IPS DF 6.9 (cell line): ENCODE data around the gene KPNB1.

ENCODE experiments used
- DNase-seq: peaks from one replicate; pipeline ENCODE4 v3.0.0-alpha.2; 2013; ENCODE audit warnings: low read depth, low spot score
- H3K27ac ChIP-seq: one replicate; pipeline ENCODE4 v1.5.1; 2013; ENCODE audit warnings: low read length, control low read depth
- H3K27me3 ChIP-seq: 2 replicates; pipeline ENCODE4 v1.6.1; 2013; ENCODE audit warnings: mild to moderate bottlenecking, low read length; ENCODE audit not compliant: control insufficient read depth, insufficient read depth
- H3K36me3 ChIP-seq: 2 replicates; pipeline ENCODE4 v1.6.1; 2013; ENCODE audit warnings: low read length; ENCODE audit not compliant: control insufficient read depth, insufficient read depth
- H3K4me1 ChIP-seq: 2 replicates; pipeline ENCODE4 v1.6.1; 2013; ENCODE audit warnings: low read length; ENCODE audit not compliant: control insufficient read depth, insufficient read depth
- H3K4me3 ChIP-seq: 2 replicates; pipeline ENCODE4 v1.5.1; 2013; ENCODE audit warnings: mild to moderate bottlenecking, low read length
- H3K9me3 ChIP-seq: 2 replicates; pipeline ENCODE4 v1.6.1; 2013; ENCODE audit warnings: low read length, inconsistent platforms; ENCODE audit not compliant: control insufficient read depth, insufficient read depth
- WGBS: extraction: QIAGEN DNeasy Blood & Tissue Kit; methylation state at CpG from one replicate; pipeline ENCODE4 v1.1.7; 2013; ENCODE audit warnings: mixed read lengths, missing lambda C conversion rate; ENCODE audit not compliant: insufficient read length, insufficient coverage; 5-methylcytosine and 5-hydroxymethylcytosine counted together

The KPNB1 gene

GRCh38 chr17:47649153-47649971 lies at the start of gene KPNB1:
Gene KPNB1 (plus strand): TSS chr17:47649919. CDS start chr17:47650245, 326 bp downstream.
- Histone ChIP-seq H3K27ac (peak within 1 kb of the TSS; percentile 19), H3K36me3 (peaks cover 9% of the 10 kb centered on the region; the same call in 1 of the 2 replicates), H3K4me3 (peak within 1 kb of the TSS; percentile 99), H3K9me3 (no peaks in the 10 kb centered on the region), H3K27me3 (no peaks in the 10 kb centered on the region), H3K4me1 (no peaks in the 10 kb centered on the region)
- DNase-seq = peak; percentile 97
- no CpG with 5 or more reads among the region's 74 CpGs for WGBS

DNA sequence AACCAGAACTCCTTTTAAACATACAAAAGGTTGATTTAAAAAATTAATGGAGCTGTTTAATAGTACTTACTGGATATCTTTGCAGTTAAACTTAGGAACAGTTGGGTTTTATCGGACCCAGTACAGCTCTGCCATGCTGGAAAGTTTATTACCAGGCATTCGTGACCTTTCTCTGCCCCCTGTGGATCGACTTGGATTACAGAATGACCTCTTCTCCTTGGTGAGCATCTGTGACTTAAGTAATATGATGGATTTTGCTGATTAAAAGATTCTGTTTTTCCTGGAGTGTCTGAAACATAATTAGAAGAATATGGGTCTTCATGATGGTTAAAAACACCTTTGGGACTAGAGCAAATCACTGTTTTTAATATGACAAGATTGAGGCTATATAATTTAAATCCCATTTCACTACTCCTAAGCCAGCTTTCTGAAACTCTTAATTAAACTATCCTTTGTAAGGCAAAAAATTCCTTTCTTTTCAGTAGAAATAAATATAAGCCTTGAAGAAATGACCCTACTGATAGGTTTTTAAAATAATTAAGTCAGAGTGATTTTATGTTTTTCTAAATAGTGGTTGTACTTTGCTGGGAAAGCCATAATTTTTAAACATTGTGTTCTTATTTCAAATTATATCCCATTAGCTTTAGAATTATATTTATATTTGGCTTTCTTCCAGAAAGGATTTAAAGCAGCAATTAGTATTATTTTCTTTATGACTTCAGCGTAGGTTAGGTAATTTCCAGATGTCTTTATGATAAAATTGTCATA lies 45.7 kb upstream of the KPNB1 start:
- Histone ChIP-seq H3K4me1 (no peaks in the 10 kb centered on the region), H3K27ac (no peak overlapping the region), H3K36me3 (peaks cover 8% of the 10 kb centered on the region; the same call in 1 of the 2 replicates), H3K4me3 (no peak overlapping the region), H3K27me3 (no peaks in the 10 kb centered on the region), H3K9me3 (no peaks in the 10 kb centered on the region)
- WGBS = no CpG with 5 or more reads among the region's 4 CpGs
- no peak for DNase-seq

GRCh38 chr17:47604598-47604927 lies 45.2 kb upstream of the KPNB1 start:
- Histone ChIP-seq H3K36me3 (peaks cover 8% of the 10 kb centered on the region; the same call in 1 of the 2 replicates), H3K27me3 (no peaks in the 10 kb centered on the region), H3K9me3 (no peaks in the 10 kb centered on the region), H3K4me3 (no peak overlapping the region), H3K27ac (no peak overlapping the region), H3K4me1 (no peaks in the 10 kb centered on the region)
- WGBS = no CpG with 5 or more reads among the region's 1 CpG
- no peak for DNase-seq

GRCh38 chr17:47605011-47605410 lies 44.7 kb upstream of the KPNB1 start:
- Histone ChIP-seq H3K4me3 (no peak overlapping the region), H3K9me3 (no peaks in the 10 kb centered on the region), H3K27ac (no peak overlapping the region), H3K27me3 (no peaks in the 10 kb centered on the region), H3K36me3 (peaks cover 8% of the 10 kb centered on the region; the same call in 1 of the 2 replicates), H3K4me1 (no peaks in the 10 kb centered on the region)
- WGBS = no CpG with 5 or more reads among the region's 1 CpG
- DNase-seq = no peak

- no CpG with 5 or more reads among the region's 3 CpGs for WGBS
These were observed 42.2 kb upstream of the KPNB1 start for GRCh38 chr17:47607481-47607880.

GRCh38 chr17:47611372-47612350 lies 38.1 kb upstream of the KPNB1 start:
- Histone ChIP-seq H3K9me3 (no peaks in the 10 kb centered on the region), H3K36me3 (peaks cover 6% of the 10 kb centered on the region; the same call in 1 of the 2 replicates), H3K27ac (no peak overlapping the region), H3K27me3 (no peaks in the 10 kb centered on the region), H3K4me1 (no peaks in the 10 kb centered on the region), H3K4me3 (no peak overlapping the region)
- DNase-seq = no peak
- WGBS = no CpG with 5 or more reads among the region's 5 CpGs

More at GRCh38 chr17:47607481-47607880, 42.2 kb upstream of the KPNB1 start:
- Histone ChIP-seq H3K36me3 (peaks cover 6% of the 10 kb centered on the region; the same call in 1 of the 2 replicates), H3K4me3 (no peak overlapping the region), H3K9me3 (no peaks in the 10 kb centered on the region), H3K27me3 (no peaks in the 10 kb centered on the region), H3K27ac (no peak overlapping the region), H3K4me1 (no peaks in the 10 kb centered on the region)
- DNase-seq = no peak

DNA sequence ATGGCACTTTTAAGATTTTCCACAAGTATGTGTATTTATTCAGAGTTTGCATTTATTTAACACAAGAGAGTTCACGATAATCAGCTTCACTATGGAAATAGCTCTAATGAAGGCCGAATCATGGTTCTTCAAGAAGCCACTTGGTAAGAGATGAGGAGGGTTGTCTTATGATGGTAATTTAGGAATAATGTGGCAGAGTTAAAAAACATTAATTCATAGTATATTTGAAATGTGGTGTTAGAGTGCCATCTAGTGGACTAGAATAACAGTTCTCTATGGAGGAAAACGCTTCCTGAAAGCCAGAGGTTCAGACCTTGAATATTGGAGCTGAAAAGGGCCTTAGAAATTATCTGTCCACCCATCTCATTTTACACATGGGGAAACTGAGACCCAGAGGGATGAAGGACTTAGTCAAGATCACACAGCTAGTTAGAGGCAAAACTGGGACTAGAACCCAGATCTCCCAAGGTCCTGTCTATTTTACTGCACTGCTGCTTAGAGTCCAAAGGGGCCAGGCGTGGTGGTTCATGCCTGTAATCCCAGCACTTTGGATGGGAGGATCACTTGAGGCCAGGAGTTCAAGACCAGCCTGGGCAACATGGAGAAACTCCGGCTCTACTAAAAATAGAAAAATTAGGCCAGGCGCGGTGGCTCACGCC lies 33.8 kb upstream of the KPNB1 start:
- Histone ChIP-seq H3K27me3 (no peaks in the 10 kb centered on the region), H3K4me1 (no peaks in the 10 kb centered on the region), H3K36me3 (peaks cover 4% of the 10 kb centered on the region; the same call in 1 of the 2 replicates), H3K4me3 (no peak overlapping the region), H3K27ac (no peak overlapping the region), H3K9me3 (no peaks in the 10 kb centered on the region)
- no CpG with 5 or more reads among the region's 8 CpGs for WGBS
- DNase-seq = no peak

DNA sequence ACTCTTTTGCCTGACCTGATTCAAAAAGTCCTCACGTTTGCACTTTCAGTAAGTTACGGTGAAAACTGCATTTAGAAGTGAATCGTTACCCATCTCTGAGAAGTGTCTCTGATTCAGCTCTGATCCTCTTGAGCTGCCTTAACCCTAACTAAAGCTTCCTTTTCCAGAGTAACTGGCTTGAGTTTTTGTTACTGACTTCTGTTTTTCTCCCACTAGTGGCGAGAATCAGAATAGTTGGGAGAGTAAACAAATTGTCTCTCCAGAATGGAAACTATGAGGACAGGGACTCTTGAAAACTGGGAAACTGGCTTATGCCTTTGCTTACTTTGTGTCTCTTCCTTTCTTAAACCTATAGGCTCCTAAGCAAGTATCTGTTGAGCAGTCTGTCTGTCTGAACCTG lies 31.3 kb upstream of the KPNB1 start:
- H3K4me1 ChIP-seq = no peaks in the 10 kb centered on the region
- no peak overlapping the region for H3K27ac ChIP-seq
- no peak overlapping the region for H3K4me3 ChIP-seq
- no peak for DNase-seq
- H3K9me3 ChIP-seq = no peaks in the 10 kb centered on the region
- H3K27me3 ChIP-seq = no peaks in the 10 kb centered on the region
- H3K36me3 ChIP-seq = peaks cover 4% of the 10 kb centered on the region; the same call in 1 of the 2 replicates
- no CpG with 5 or more reads among the region's 4 CpGs for WGBS

DNA sequence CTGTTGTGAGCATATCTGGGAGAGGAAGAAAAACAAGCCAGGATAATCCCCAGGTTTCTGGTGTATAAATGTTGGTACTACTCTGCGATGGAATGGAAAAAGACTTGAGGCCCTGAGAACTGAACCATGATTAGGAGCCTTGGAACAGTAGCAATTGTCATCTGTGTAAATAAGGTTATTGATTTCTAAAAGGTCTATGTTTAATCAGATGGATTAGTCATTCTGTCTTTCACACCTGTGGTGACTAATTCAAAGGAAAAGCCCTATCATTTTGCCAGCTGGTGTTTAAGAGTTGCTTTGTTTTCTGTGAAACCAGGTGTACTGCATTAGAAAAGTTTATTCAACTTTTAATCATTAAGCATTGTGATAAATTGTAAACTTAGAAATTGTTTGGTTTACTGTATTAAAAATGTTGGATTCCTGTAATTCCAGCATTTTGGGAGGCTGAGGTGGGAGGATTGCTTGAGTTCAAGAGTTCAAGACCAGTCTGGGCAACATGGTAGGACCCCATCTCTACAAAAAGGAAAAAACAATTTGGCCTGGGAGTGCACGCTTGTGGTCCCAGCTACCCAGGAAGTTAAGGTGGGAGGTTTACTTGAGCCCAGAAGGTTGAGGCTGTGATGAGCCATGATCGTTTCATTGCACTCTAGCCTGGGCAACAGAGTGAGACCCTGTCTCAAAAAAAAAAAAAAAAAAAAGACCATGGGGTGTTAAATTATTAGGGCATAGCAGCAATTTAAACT lies 29.0 kb upstream of the KPNB1 start:
- no peaks in the 10 kb centered on the region for H3K9me3 ChIP-seq
- WGBS = no CpG with 5 or more reads among the region's 3 CpGs
- H3K27me3 ChIP-seq = no peaks in the 10 kb centered on the region
- H3K4me1 ChIP-seq = no peaks in the 10 kb centered on the region
- peaks cover 4% of the 10 kb centered on the region; the same call in 1 of the 2 replicates for H3K36me3 ChIP-seq
- DNase-seq = no peak
- no peak overlapping the region for H3K27ac ChIP-seq
- H3K4me3 ChIP-seq = no peak overlapping the region
